Measurements from ENCODE around the gene MTHFD2.

The MTHFD2 gene

DNA sequence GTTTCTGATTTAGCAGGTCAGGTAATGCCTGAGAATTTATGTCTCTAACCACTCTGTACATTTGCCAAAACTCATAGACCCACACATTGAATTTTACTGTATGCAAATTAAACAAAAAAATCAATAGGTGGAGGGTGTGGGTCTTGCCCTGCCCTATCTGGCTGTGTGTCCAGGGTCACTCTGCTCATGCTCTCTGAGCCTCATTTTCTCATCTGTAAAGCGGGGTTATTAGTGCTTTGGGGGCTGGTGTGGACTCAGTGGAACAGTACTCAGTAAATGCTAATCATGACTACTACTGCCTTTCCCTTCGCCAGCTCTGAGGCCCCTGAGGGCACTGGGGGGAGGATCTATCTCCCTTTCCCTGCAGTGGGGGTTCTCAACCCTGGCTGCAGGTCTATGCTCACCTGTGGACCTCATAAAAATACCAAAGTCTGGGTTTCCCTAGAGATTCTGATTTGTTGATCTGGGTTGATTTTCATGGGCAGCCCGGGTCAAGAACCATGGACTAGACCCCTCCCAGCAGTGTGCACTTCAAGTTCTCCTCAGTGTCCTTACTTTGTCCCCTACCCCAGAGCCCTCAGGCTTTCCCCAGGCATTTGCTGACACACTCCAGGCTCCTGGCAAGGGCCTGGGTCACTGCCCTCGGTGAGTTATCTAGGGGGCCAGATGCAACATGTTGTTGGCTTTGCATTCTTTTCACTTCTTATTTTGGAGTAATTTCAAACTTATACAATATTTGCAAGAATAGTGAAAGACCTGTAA, 27.5 kb downstream of the MTHFD2 start:
- H3K79me2 ChIP-seq (ENCODE audit: insufficient read depth, low read length) = no peaks in the 10 kb centered on the region
- no peaks in the 10 kb centered on the region for H3K4me1 ChIP-seq (ENCODE audit: insufficient read depth, low read length)
- H4K20me1 ChIP-seq (ENCODE audit: insufficient read depth, low read length) = peaks cover 10% of the 10 kb centered on the region; the same call in 1 of the 2 replicates
- DNase-seq (no peak), ATAC-seq (ENCODE audit: insufficient read depth, low read depth) (no peak)
- no peak overlapping the region for H3K4me3 ChIP-seq (ENCODE audit: low read depth in 1 of 2, low read length in 2 of 2)
- no peaks in the 10 kb centered on the region for H3K9me3 ChIP-seq (ENCODE audit: insufficient read depth, low read length, severe bottlenecking)
- H3K27ac ChIP-seq (ENCODE audit: low read length) = no peak overlapping the region
- TF ChIP-seq EZH2 (IDR thresholded peaks at IDR 0.05; ENCODE audit: borderline replicate concordance, low read depth, low read length, severe bottlenecking) = no peak
- TF ChIP-seq CTCF (IDR thresholded peaks at IDR 0.05; ENCODE audit: borderline replicate concordance, extremely low read depth, low read length, poor library complexity, severe bottlenecking) = no peak
- no peak overlapping the region for H3K4me2 ChIP-seq (ENCODE audit: insufficient read depth, low read length)
- no peak overlapping the region for H3K9ac ChIP-seq (ENCODE audit: low read depth, low read length)
- no peaks in the 10 kb centered on the region for H3K27me3 ChIP-seq (ENCODE audit: insufficient read depth, low read length, poor library complexity)
- H3K36me3 ChIP-seq (ENCODE audit: insufficient read depth, low read length) = no peaks in the 10 kb centered on the region
- H2AFZ ChIP-seq (ENCODE audit: low read depth, low read length) = no peak overlapping the region

- Histone ChIP-seq H3K79me2 (ENCODE audit: insufficient read depth, low read length) (no peaks in the 10 kb centered on the region), H3K4me1 (ENCODE audit: insufficient read depth, low read length) (no peaks in the 10 kb centered on the region), H3K27me3 (ENCODE audit: insufficient read depth, low read length, poor library complexity) (no peaks in the 10 kb centered on the region), H2AFZ (ENCODE audit: low read depth, low read length) (no peak overlapping the region), H3K4me2 (ENCODE audit: insufficient read depth, low read length) (no peak overlapping the region), H3K9me3 (ENCODE audit: insufficient read depth, low read length, severe bottlenecking) (no peaks in the 10 kb centered on the region), H3K4me3 (ENCODE audit: low read depth in 1 of 2, low read length in 2 of 2) (no peak overlapping the region), H3K27ac (ENCODE audit: low read length) (no peak overlapping the region), H3K36me3 (ENCODE audit: insufficient read depth, low read length) (no peaks in the 10 kb centered on the region), H4K20me1 (ENCODE audit: insufficient read depth, low read length) (peaks cover 7% of the 10 kb centered on the region; the same call in 1 of the 2 replicates), H3K9ac (ENCODE audit: low read depth, low read length) (no peak overlapping the region)
- ATAC-seq (ENCODE audit: insufficient read depth, low read depth) (no peak), DNase-seq (no peak)
- no peak for TF ChIP-seq CTCF (IDR thresholded peaks at IDR 0.05; ENCODE audit: borderline replicate concordance, extremely low read depth, low read length, poor library complexity, severe bottlenecking)
- no peak for TF ChIP-seq EZH2 (IDR thresholded peaks at IDR 0.05; ENCODE audit: borderline replicate concordance, low read depth, low read length, severe bottlenecking)
Measured at GRCh38 chr2:74226648-74227213, 28.3 kb downstream of the MTHFD2 start.

- ATAC-seq (ENCODE audit: insufficient read depth, low read depth) = no peak
- H2AFZ ChIP-seq (ENCODE audit: low read depth, low read length) = no peak overlapping the region
Measured at GRCh38 chr2:74227646-74228045, 29.2 kb downstream of the MTHFD2 start.

More at GRCh38 chr2:74227646-74228045, 29.2 kb downstream of the MTHFD2 start:
- no peak for TF ChIP-seq CTCF (IDR thresholded peaks at IDR 0.05; ENCODE audit: borderline replicate concordance, extremely low read depth, low read length, poor library complexity, severe bottlenecking)
- TF ChIP-seq EZH2 (IDR thresholded peaks at IDR 0.05; ENCODE audit: borderline replicate concordance, low read depth, low read length, severe bottlenecking) = no peak
- no peak for DNase-seq
- peaks cover under 1% of the 10 kb centered on the region; the same call in 1 of the 2 replicates for H4K20me1 ChIP-seq (ENCODE audit: insufficient read depth, low read length)
- H3K27ac ChIP-seq (ENCODE audit: low read length) = no peak overlapping the region
- H3K36me3 ChIP-seq (ENCODE audit: insufficient read depth, low read length) = no peaks in the 10 kb centered on the region
- no peak overlapping the region for H3K9ac ChIP-seq (ENCODE audit: low read depth, low read length)
- H3K27me3 ChIP-seq (ENCODE audit: insufficient read depth, low read length, poor library complexity) = no peaks in the 10 kb centered on the region
- no peaks in the 10 kb centered on the region for H3K79me2 ChIP-seq (ENCODE audit: insufficient read depth, low read length)
- no peaks in the 10 kb centered on the region for H3K9me3 ChIP-seq (ENCODE audit: insufficient read depth, low read length, severe bottlenecking)
- H3K4me2 ChIP-seq (ENCODE audit: insufficient read depth, low read length) = no peak overlapping the region
- no peak overlapping the region for H3K4me3 ChIP-seq (ENCODE audit: low read depth in 1 of 2, low read length in 2 of 2)
- no peaks in the 10 kb centered on the region for H3K4me1 ChIP-seq (ENCODE audit: insufficient read depth, low read length)
